Measurements from ENCODE around the gene ATP5F1E.

DNA sequence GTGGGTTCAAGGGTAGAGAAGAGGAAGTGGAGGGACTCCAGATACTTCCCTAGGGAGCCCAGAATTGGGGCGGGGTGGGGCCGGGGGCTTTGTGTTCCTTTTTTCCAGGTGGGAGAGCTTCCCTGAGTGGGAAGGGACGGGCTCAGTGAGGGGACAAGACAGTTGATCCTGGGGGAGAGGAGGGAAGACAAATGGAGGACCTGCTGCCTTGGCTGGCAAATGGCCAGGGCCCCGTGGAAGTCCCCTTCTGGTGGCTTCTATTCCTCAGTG, 27.7 kb downstream of the ATP5F1E start:
- TF ChIP-seq POLR2A (IDR thresholded peaks at IDR 0.05; ENCODE audit: low read depth, low read length) = no peak
- no peak for TF ChIP-seq NFE2L2 (IDR thresholded peaks at IDR 0.05; ENCODE audit: low read depth, low read length)
- no peak for TF ChIP-seq CEBPB (IDR thresholded peaks at IDR 0.05; ENCODE audit: low read depth, low read length)
- TF ChIP-seq, protein P1, sequence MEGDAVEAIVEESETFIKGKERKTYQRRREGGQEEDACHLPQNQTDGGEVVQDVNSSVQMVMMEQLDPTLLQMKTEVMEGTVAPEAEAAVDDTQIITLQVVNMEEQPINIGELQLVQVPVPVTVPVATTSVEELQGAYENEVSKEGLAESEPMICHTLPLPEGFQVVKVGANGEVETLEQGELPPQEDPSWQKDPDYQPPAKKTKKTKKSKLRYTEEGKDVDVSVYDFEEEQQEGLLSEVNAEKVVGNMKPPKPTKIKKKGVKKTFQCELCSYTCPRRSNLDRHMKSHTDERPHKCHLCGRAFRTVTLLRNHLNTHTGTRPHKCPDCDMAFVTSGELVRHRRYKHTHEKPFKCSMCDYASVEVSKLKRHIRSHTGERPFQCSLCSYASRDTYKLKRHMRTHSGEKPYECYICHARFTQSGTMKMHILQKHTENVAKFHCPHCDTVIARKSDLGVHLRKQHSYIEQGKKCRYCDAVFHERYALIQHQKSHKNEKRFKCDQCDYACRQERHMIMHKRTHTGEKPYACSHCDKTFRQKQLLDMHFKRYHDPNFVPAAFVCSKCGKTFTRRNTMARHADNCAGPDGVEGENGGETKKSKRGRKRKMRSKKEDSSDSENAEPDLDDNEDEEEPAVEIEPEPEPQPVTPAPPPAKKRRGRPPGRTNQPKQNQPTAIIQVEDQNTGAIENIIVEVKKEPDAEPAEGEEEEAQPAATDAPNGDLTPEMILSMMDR (conservative IDR thresholded peaks at IDR 0.05; ENCODE audit: low read depth, low read length) = no peak
- no peak for TF ChIP-seq RAD21 (IDR thresholded peaks at IDR 0.05; ENCODE audit: low read length)
- no peak for TF ChIP-seq BHLHE40 (IDR thresholded peaks at IDR 0.05; ENCODE audit: low read depth, low read length)
- no peak for TF ChIP-seq CHD1 (IDR thresholded peaks at IDR 0.05; ENCODE audit: low read depth, low read length)
- TF ChIP-seq RCOR1 (IDR thresholded peaks at IDR 0.05; ENCODE audit: insufficient replicate concordance, low read length) = no peak
- TF ChIP-seq SMC3 (IDR thresholded peaks at IDR 0.05; ENCODE audit: low read depth, low read length) = no peak
- TF ChIP-seq MAFK (IDR thresholded peaks at IDR 0.05; ENCODE audit: low read depth, low read length) = no peak
- TF ChIP-seq RFX5 (IDR thresholded peaks at IDR 0.05; ENCODE audit: low read depth, low read length) = no peak
- TF ChIP-seq, protein P2, sequence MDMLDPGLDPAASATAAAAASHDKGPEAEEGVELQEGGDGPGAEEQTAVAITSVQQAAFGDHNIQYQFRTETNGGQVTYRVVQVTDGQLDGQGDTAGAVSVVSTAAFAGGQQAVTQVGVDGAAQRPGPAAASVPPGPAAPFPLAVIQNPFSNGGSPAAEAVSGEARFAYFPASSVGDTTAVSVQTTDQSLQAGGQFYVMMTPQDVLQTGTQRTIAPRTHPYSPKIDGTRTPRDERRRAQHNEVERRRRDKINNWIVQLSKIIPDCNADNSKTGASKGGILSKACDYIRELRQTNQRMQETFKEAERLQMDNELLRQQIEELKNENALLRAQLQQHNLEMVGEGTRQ (IDR thresholded peaks at IDR 0.05; ENCODE audit: low read depth, low read length) = no peak
